Measurements from ENCODE around the gene TMEM242.

The TMEM242 gene

GRCh38 chr6:157266274-157267101, 56.8 kb downstream of the TMEM242 start:
- TF ChIP-seq CTCF (IDR thresholded peaks at IDR 0.05; ENCODE audit: low read depth, low read length), result no peak
- DNase-seq (ENCODE audit: extremely low read depth, low read depth), result no peak

- TF ChIP-seq CTCF (IDR thresholded peaks at IDR 0.05; ENCODE audit: low read depth, low read length), result no peak
These were observed 57.7 kb downstream of the TMEM242 start for GRCh38 chr6:157265635-157266034.

GRCh38 chr6:157265186-157265585, 58.1 kb downstream of the TMEM242 start:
- DNase-seq (ENCODE audit: extremely low read depth, low read depth), result no peak
- TF ChIP-seq CTCF (IDR thresholded peaks at IDR 0.05; ENCODE audit: low read depth, low read length), result no peak

More at GRCh38 chr6:157265635-157266034, 57.7 kb downstream of the TMEM242 start:
- DNase-seq (ENCODE audit: extremely low read depth, low read depth), result no peak

- no peak for DNase-seq (ENCODE audit: extremely low read depth, low read depth)
- no peak for TF ChIP-seq CTCF (IDR thresholded peaks at IDR 0.05; ENCODE audit: low read depth, low read length)
These were observed 58.6 kb downstream of the TMEM242 start for GRCh38 chr6:157264701-157265100.

- TF ChIP-seq CTCF (IDR thresholded peaks at IDR 0.05; ENCODE audit: low read depth, low read length), result no peak
- DNase-seq (ENCODE audit: extremely low read depth, low read depth), result no peak
These were observed 59.4 kb downstream of the TMEM242 start for GRCh38 chr6:157263881-157264397.

GRCh38 chr6:157263146-157263545, 60.2 kb downstream of the TMEM242 start:
- DNase-seq (ENCODE audit: extremely low read depth, low read depth), result no peak
- no peak for TF ChIP-seq CTCF (IDR thresholded peaks at IDR 0.05; ENCODE audit: low read depth, low read length)

- no peak for TF ChIP-seq CTCF (IDR thresholded peaks at IDR 0.05; ENCODE audit: low read depth, low read length)
- DNase-seq (ENCODE audit: extremely low read depth, low read depth), result no peak
These were observed 61.7 kb downstream of the TMEM242 start for GRCh38 chr6:157261606-157262005.

All from AG09319 (cell line).